ENCODE measurements around the gene KCNQ1.
"Not testable (repeated sequence)": the region's sequence is repeated elsewhere in the genome, so short reads cannot be mapped to it uniquely, and the experiment has no call there.

KCNQ1 gene

GRCh38 chr11:2609345-2609744 lies 164.5 kb downstream of the KCNQ1 start:
- CTCF ChIA-PET: no interaction called here
- Mint-ChIP-seq H3K27me3 (no peaks in the 10 kb centered on the region), H3K36me3 (peaks cover 2% of the 10 kb centered on the region), H3K4me1 (no peaks in the 10 kb centered on the region), H3K27ac (no peak overlapping the region), H3K4me3 (no peak overlapping the region), H3K9me3 (peaks cover 8% of the 10 kb centered on the region)
- DNase-seq: no peak

GRCh38 chr11:2612884-2613571 lies 168.2 kb downstream of the KCNQ1 start:
- H3K27ac Mint-ChIP-seq: no peak overlapping the region
- H3K4me3 Mint-ChIP-seq: no peak overlapping the region
- peaks cover 2% of the 10 kb centered on the region for H3K36me3 Mint-ChIP-seq
- CTCF ChIA-PET: no interaction called here
- H3K9me3 Mint-ChIP-seq: peaks cover 6% of the 10 kb centered on the region
- no peak for DNase-seq
- no peaks in the 10 kb centered on the region for H3K27me3 Mint-ChIP-seq
- no peaks in the 10 kb centered on the region for H3K4me1 Mint-ChIP-seq

- H3K36me3 Mint-ChIP-seq: peaks cover 19% of the 10 kb centered on the region
- H3K9me3 Mint-ChIP-seq: no peaks in the 10 kb centered on the region
- DNase-seq: no peak
- no peak overlapping the region for H3K4me3 Mint-ChIP-seq
- CTCF ChIA-PET: no interaction called here
- H3K27me3 Mint-ChIP-seq: no peaks in the 10 kb centered on the region
- H3K4me1 Mint-ChIP-seq: peaks cover 14% of the 10 kb centered on the region
- peak overlapping the region; percentile 59 for H3K27ac Mint-ChIP-seq
Observed at GRCh38 chr11:2621894-2622293, 177.1 kb downstream of the KCNQ1 start.

GRCh38 chr11:2625183-2625582 lies 180.4 kb downstream of the KCNQ1 start:
- Mint-ChIP-seq H3K27me3 (no peaks in the 10 kb centered on the region), H3K4me3 (no peak overlapping the region), H3K36me3 (peaks cover 25% of the 10 kb centered on the region), H3K4me1 (peaks cover 14% of the 10 kb centered on the region), H3K27ac (no peak overlapping the region), H3K9me3 (peaks cover 6% of the 10 kb centered on the region)
- no peak for DNase-seq
- CTCF ChIA-PET: no interaction called here

GRCh38 chr11:2630679-2631078 lies 185.9 kb downstream of the KCNQ1 start:
- Mint-ChIP-seq H3K36me3 (peaks cover 25% of the 10 kb centered on the region), H3K4me1 (no peaks in the 10 kb centered on the region), H3K9me3 (peaks cover 38% of the 10 kb centered on the region), H3K27me3 (no peaks in the 10 kb centered on the region), H3K27ac (no peak overlapping the region), H3K4me3 (no peak overlapping the region)
- CTCF ChIA-PET: no interaction called here
- DNase-seq: no peak

GRCh38 chr11:2631161-2631560 lies 186.4 kb downstream of the KCNQ1 start:
- CTCF ChIA-PET: no interaction called here

GRCh38 chr11:2639763-2640162 lies 195.0 kb downstream of the KCNQ1 start:
- H3K4me3 Mint-ChIP-seq, CTCF ChIA-PET, H3K27me3 Mint-ChIP-seq, H3K4me1 Mint-ChIP-seq, H3K27ac Mint-ChIP-seq, DNase-seq: not testable (repeated sequence)
- Mint-ChIP-seq H3K9me3 (peaks cover 55% of the 10 kb centered on the region), H3K36me3 (peaks cover 11% of the 10 kb centered on the region)

More at GRCh38 chr11:2631161-2631560, 186.4 kb downstream of the KCNQ1 start:
- DNase-seq: no peak
- Mint-ChIP-seq H3K9me3 (peaks cover 41% of the 10 kb centered on the region), H3K27me3 (no peaks in the 10 kb centered on the region), H3K27ac (no peak overlapping the region), H3K4me3 (no peak overlapping the region), H3K4me1 (no peaks in the 10 kb centered on the region), H3K36me3 (peaks cover 25% of the 10 kb centered on the region)

- Mint-ChIP-seq H3K4me1 (no peaks in the 10 kb centered on the region), H3K4me3 (no peak overlapping the region), H3K27ac (no peak overlapping the region), H3K27me3 (no peaks in the 10 kb centered on the region), H3K9me3 (peaks cover 56% of the 10 kb centered on the region), H3K36me3 (peaks cover 11% of the 10 kb centered on the region)
- DNase-seq: no peak
- CTCF ChIA-PET: no interaction called here
Observed at GRCh38 chr11:2641623-2642022, 196.8 kb downstream of the KCNQ1 start.

GRCh38 chr11:2643746-2644145 lies 198.9 kb downstream of the KCNQ1 start:
- Mint-ChIP-seq H3K4me1 (no peaks in the 10 kb centered on the region), H3K4me3 (no peak overlapping the region), H3K27ac (no peak overlapping the region), H3K36me3 (peaks cover 13% of the 10 kb centered on the region), H3K27me3 (no peaks in the 10 kb centered on the region), H3K9me3 (peaks cover 51% of the 10 kb centered on the region)
- no peak for DNase-seq
- CTCF ChIA-PET: no interaction called here

GRCh38 chr11:2644844-2645778 lies 200.3 kb downstream of the KCNQ1 start:
- H3K27ac Mint-ChIP-seq: no peak overlapping the region
- DNase-seq: no peak
- CTCF ChIA-PET: no interaction called here
- H3K36me3 Mint-ChIP-seq: peaks cover 16% of the 10 kb centered on the region
- peaks cover 52% of the 10 kb centered on the region for H3K9me3 Mint-ChIP-seq
- no peaks in the 10 kb centered on the region for H3K4me1 Mint-ChIP-seq
- H3K4me3 Mint-ChIP-seq: no peak overlapping the region
- no peaks in the 10 kb centered on the region for H3K27me3 Mint-ChIP-seq

GRCh38 chr11:2645779-2646118 lies 200.9 kb downstream of the KCNQ1 start:
- no peaks in the 10 kb centered on the region for H3K4me1 Mint-ChIP-seq
- no peak for DNase-seq
- no peak overlapping the region for H3K4me3 Mint-ChIP-seq
- CTCF ChIA-PET: no interaction called here
- peaks cover 16% of the 10 kb centered on the region for H3K36me3 Mint-ChIP-seq
- no peak overlapping the region for H3K27ac Mint-ChIP-seq
- H3K9me3 Mint-ChIP-seq: peaks cover 54% of the 10 kb centered on the region
- H3K27me3 Mint-ChIP-seq: no peaks in the 10 kb centered on the region

- peaks cover 54% of the 10 kb centered on the region for H3K9me3 Mint-ChIP-seq
- H3K36me3 Mint-ChIP-seq: peaks cover 16% of the 10 kb centered on the region
Observed at GRCh38 chr11:2647167-2647566, 202.4 kb downstream of the KCNQ1 start.

GRCh38 chr11:2647953-2648352 lies 203.1 kb downstream of the KCNQ1 start:
- H3K4me3 Mint-ChIP-seq: no peak overlapping the region
- H3K9me3 Mint-ChIP-seq: peaks cover 54% of the 10 kb centered on the region
- peaks cover 18% of the 10 kb centered on the region for H3K36me3 Mint-ChIP-seq
- CTCF ChIA-PET: no interaction called here
- H3K4me1 Mint-ChIP-seq: no peaks in the 10 kb centered on the region
- no peak overlapping the region for H3K27ac Mint-ChIP-seq
- DNase-seq: no peak
- H3K27me3 Mint-ChIP-seq: no peaks in the 10 kb centered on the region

More at GRCh38 chr11:2647167-2647566, 202.4 kb downstream of the KCNQ1 start:
- H3K27ac Mint-ChIP-seq: no peak overlapping the region
- CTCF ChIA-PET: no interaction called here
- H3K27me3 Mint-ChIP-seq: no peaks in the 10 kb centered on the region
- H3K4me1 Mint-ChIP-seq: no peaks in the 10 kb centered on the region
- no peak for DNase-seq
- H3K4me3 Mint-ChIP-seq: no peak overlapping the region

- CTCF ChIA-PET: no interaction called here
- Mint-ChIP-seq H3K27ac (no peak overlapping the region), H3K4me3 (no peak overlapping the region), H3K9me3 (peaks cover 40% of the 10 kb centered on the region), H3K36me3 (peaks cover 15% of the 10 kb centered on the region), H3K4me1 (no peaks in the 10 kb centered on the region), H3K27me3 (no peaks in the 10 kb centered on the region)
- DNase-seq: no peak
Observed at GRCh38 chr11:2649400-2649799, 204.6 kb downstream of the KCNQ1 start.

GRCh38 chr11:2649848-2650247 lies 205.0 kb downstream of the KCNQ1 start:
- Mint-ChIP-seq H3K27me3 (no peaks in the 10 kb centered on the region), H3K27ac (no peak overlapping the region), H3K4me3 (no peak overlapping the region), H3K36me3 (peaks cover 15% of the 10 kb centered on the region), H3K4me1 (no peaks in the 10 kb centered on the region), H3K9me3 (peaks cover 36% of the 10 kb centered on the region)
- no peak for DNase-seq
- CTCF ChIA-PET: no interaction called here

All from activated naive CD4-positive, alpha-beta T cell treated with anti-CD3 and anti-CD28 coated beads, Interleukin-2, amount 10 ng/mL, durations not matched to agents 7 days and 5 days (primary cell).